Dedifferentiated amniotic fluid mesenchymal stem cell (primary cell): Measurements from ENCODE around the gene HES1.

Experiments
- DNase-seq: peaks from one replicate; pipeline ENCODE4 v3.0.0-alpha.2; 2016; ENCODE audit errors: extremely low spot score

HES1 gene

GRCh38 chr3:194102436-194102835 is 33.5 kb upstream of the HES1 start:
- DNase-seq, result no peak

- DNase-seq, result no peak
These were observed 32.4 kb upstream of the HES1 start for GRCh38 chr3:194103505-194103904.

GRCh38 chr3:194103983-194104751 is 31.8 kb upstream of the HES1 start:
- no peak for DNase-seq

GRCh38 chr3:194105292-194105691 is 30.7 kb upstream of the HES1 start:
- no peak for DNase-seq

- no peak for DNase-seq
These were observed 28.8 kb upstream of the HES1 start for GRCh38 chr3:194107107-194107506.

GRCh38 chr3:194109192-194109863 is 26.6 kb upstream of the HES1 start:
- DNase-seq, result no peak

- no peak for DNase-seq
These were observed 25.5 kb upstream of the HES1 start for GRCh38 chr3:194110483-194110882.

GRCh38 chr3:194111336-194111735 is 24.6 kb upstream of the HES1 start:
- DNase-seq, result no peak

- no peak for DNase-seq
These were observed 23.5 kb upstream of the HES1 start for GRCh38 chr3:194112120-194113106.

- DNase-seq, result no peak
These were observed 21.8 kb upstream of the HES1 start for GRCh38 chr3:194114123-194114522.

- no peak for DNase-seq
These were observed 18.7 kb upstream of the HES1 start for GRCh38 chr3:194117104-194117845.

- DNase-seq, result no peak
These were observed 17.0 kb upstream of the HES1 start for GRCh38 chr3:194118920-194119319.

- no peak for DNase-seq
These were observed 15.9 kb upstream of the HES1 start for GRCh38 chr3:194119831-194120590.

- no peak for DNase-seq
These were observed 14.9 kb upstream of the HES1 start for GRCh38 chr3:194120789-194121770.

GRCh38 chr3:194121891-194122631 is 13.9 kb upstream of the HES1 start:
- no peak for DNase-seq

- DNase-seq, result no peak
These were observed 12.2 kb upstream of the HES1 start for GRCh38 chr3:194123726-194124125.

- no peak for DNase-seq
These were observed 11.8 kb upstream of the HES1 start for GRCh38 chr3:194124193-194124592.

- DNase-seq, result no peak
These were observed 10.5 kb upstream of the HES1 start for GRCh38 chr3:194125442-194125841.

- no peak for DNase-seq
These were observed 9.2 kb upstream of the HES1 start for GRCh38 chr3:194126790-194127189.
